Naive thymus-derived CD4-positive, alpha-beta T cell (primary cell): ENCODE data around the gene PSG5. TPM values are rescaled to one million over a fixed set of nuclear protein-coding genes. Genes with fewer than 3 reads are reported as not detected.
"Not testable (repeated sequence)": the region's sequence is repeated elsewhere in the genome, so short reads cannot be mapped to it uniquely, and the experiment has no call there.

Experiments used
- ATAC-seq: fragments of 150-1000 bp; cut with Tn5 transposase; 2 replicates; pipeline ENCODE4 v1.10.0; 2021; ENCODE audit warnings: mild to moderate bottlenecking, moderate library complexity
- CTCF ChIA-PET: fragments of 350-600 bp; sonication (Branson Sonifier 250); formaldehyde crosslinking; loops from one replicate; lab custom pipeline; 2021; ENCODE audit warnings: antibody characterized with exemption; lab: Charles Lee
- POLR2A ChIA-PET: fragments of 350-600 bp; sonication (Branson Sonifier 250); formaldehyde crosslinking; loops from one replicate; lab custom pipeline; 2021; ENCODE audit warnings: antibody characterized with exemption, inconsistent platforms; lab: Charles Lee
- DNase-seq, 9 donors: peaks; one replicate each; pipeline versions ENCODE4 v3.0.0 to v3.0.0-alpha.2; 2020 to 2022; ENCODE audit warnings: mixed read lengths in 1 of 9
- H3K27ac ChIP-seq: one replicate; pipeline ENCODE4 v1.7.0; 2013; ENCODE audit warnings: mild to moderate bottlenecking, low read depth, low read length, moderate library complexity
- H3K27me3 ChIP-seq, 2 donors: one replicate each; pipeline ENCODE4 v1.7.0; 2013; ENCODE audit warnings: low read length in 2 of 2, mild to moderate bottlenecking in 2 of 2, moderate library complexity in 2 of 2; ENCODE audit not compliant: control insufficient read depth in 2 of 2, insufficient read depth in 2 of 2
- H3K36me3 ChIP-seq, 3 experiments: 1 replicate in 2 of 3; 2 replicates in 1 of 3; pipeline ENCODE4 v1.7.0; 2013; ENCODE audit warnings: low read length in 3 of 3, mild to moderate bottlenecking in 3 of 3, moderate library complexity in 1 of 3; ENCODE audit not compliant: insufficient read depth in 3 of 3, control insufficient read depth in 2 of 3
- H3K4me1 ChIP-seq, 2 donors: one replicate each; pipeline ENCODE4 v1.7.0; 2013; ENCODE audit warnings: low read length in 2 of 2, mild to moderate bottlenecking in 2 of 2, moderate library complexity in 1 of 2; ENCODE audit not compliant: control insufficient read depth in 2 of 2, insufficient read depth in 2 of 2
- H3K4me3 ChIP-seq: 2 replicates; pipeline ENCODE4 v1.7.0; 2013; ENCODE audit warnings: mild to moderate bottlenecking, low read length
- H3K9me3 ChIP-seq, 3 experiments: 1 replicate in 2 of 3; 2 replicates in 1 of 3; pipeline ENCODE4 v1.7.0; 2013; ENCODE audit warnings: low read length in 3 of 3; ENCODE audit not compliant: control insufficient read depth in 2 of 3
- H3K27ac Mint-ChIP-seq, 9 donors: one replicate each; pipeline ENCODE4 v1.8.0; 2020 to 2022; ENCODE audit warnings: mixed read lengths in 9 of 9, mild to moderate bottlenecking in 8 of 9, moderate library complexity in 5 of 9, inconsistent platforms in 2 of 9
- H3K27me3 Mint-ChIP-seq, 5 donors: one replicate each; pipeline ENCODE4 v1.8.0; 2021 to 2022; ENCODE audit warnings: mixed read lengths in 5 of 5, mild to moderate bottlenecking in 1 of 5
- H3K36me3 Mint-ChIP-seq, 5 donors: one replicate each; pipeline ENCODE4 v1.8.0; 2020 to 2022; ENCODE audit warnings: mixed read lengths in 5 of 5, mild to moderate bottlenecking in 3 of 5, inconsistent platforms in 1 of 5
- H3K4me1 Mint-ChIP-seq, 7 donors: one replicate each; pipeline ENCODE4 v1.8.0; 2020 to 2022; ENCODE audit warnings: mixed read lengths in 7 of 7, mild to moderate bottlenecking in 3 of 7, inconsistent platforms in 1 of 7
- H3K4me3 Mint-ChIP-seq, 10 donors: one replicate each; pipeline ENCODE4 v1.8.0; 2020 to 2022; ENCODE audit warnings: mild to moderate bottlenecking in 10 of 10, mixed read lengths in 10 of 10, moderate library complexity in 6 of 10, inconsistent platforms in 2 of 10
- H3K9me3 Mint-ChIP-seq, 11 donors: one replicate each; pipeline ENCODE4 v1.8.0; 2020 to 2022; ENCODE audit warnings: mixed read lengths in 11 of 11, mild to moderate bottlenecking in 4 of 11, inconsistent platforms in 1 of 11, moderate library complexity in 1 of 11
- intact Hi-C, 2 donors: fragments of 100-400 bp; cut with micrococcal nuclease; formaldehyde crosslinking; loops; one replicate each; pipeline ENCODE4 v1.15.1; 2023
- polyA plus RNA-seq, 2 donors: library from polyadenylated mRNA; unstranded; fragments of 300-500 nt; fragmentation: Illumina TruSeq; gene quantifications; one replicate each; pipeline ENCODE4 v1.2.3, GENCODE V29; 2021
- total RNA-seq, 6 experiments: library from RNA in 5 of 6; stranded (reverse) in 5 of 6; gene quantifications; 1 replicate in 5 of 6; 2 replicates in 1 of 6; pipeline ENCODE4 v1.2.3 and lab custom pipeline; 2021 to 2026

PSG5 gene
- total RNA-seq (under 1 TPM in 1 of 5 experiments, not detected in 4; 0.37 TPM), polyA plus RNA-seq (not detected), total RNA-seq (lab: John Stamatoyannopoulos, UW) (not detected)

- H3K27ac Mint-ChIP-seq, H3K4me3 Mint-ChIP-seq, H3K4me1 Mint-ChIP-seq, H3K36me3 Mint-ChIP-seq, POLR2A ChIA-PET, CTCF ChIA-PET, H3K36me3 ChIP-seq, H3K9me3 ChIP-seq, intact Hi-C loops, H3K4me1 ChIP-seq, ATAC-seq, H3K4me3 ChIP-seq, H3K27me3 ChIP-seq, H3K9me3 Mint-ChIP-seq, H3K27ac ChIP-seq, DNase-seq: not testable (repeated sequence)
- H3K27me3 Mint-ChIP-seq: peaks cover 2 to 30% (median 22%) of the 10 kb centered on the region in 5 donors
Measured at GRCh38 chr19:43186311-43186935, at the start of gene PSG5. Gene PSG5 (minus strand): TSS chr19:43186536. CDS start chr19:43186405, 131 bp downstream.

GRCh38 chr19:43235686-43236085 is 49.4 kb upstream of the PSG5 start:
- intact Hi-C loops, H3K4me3 ChIP-seq, H3K4me1 ChIP-seq, H3K4me1 Mint-ChIP-seq, ATAC-seq, CTCF ChIA-PET, H3K36me3 ChIP-seq, POLR2A ChIA-PET, H3K27me3 Mint-ChIP-seq, H3K27ac ChIP-seq, H3K36me3 Mint-ChIP-seq, H3K27ac Mint-ChIP-seq, H3K4me3 Mint-ChIP-seq, DNase-seq, H3K9me3 ChIP-seq, H3K27me3 ChIP-seq: not testable (repeated sequence)
- peaks cover 8 to 73% (median 16%) of the 10 kb centered on the region in 11 donors for H3K9me3 Mint-ChIP-seq

GRCh38 chr19:43229315-43229714 is 43.0 kb upstream of the PSG5 start:
- Mint-ChIP-seq H3K27ac (no peak overlapping the region), H3K4me3 (no peak overlapping the region), H3K9me3 (peaks cover 0 to 95% (median 42%) of the 10 kb centered on the region in 11 donors), H3K27me3 (peaks cover 0 to 13% (median 4%) of the 10 kb centered on the region in 5 donors), H3K4me1 (no peaks in the 10 kb centered on the region), H3K36me3 (peaks cover 0 to 16% (median 3%) of the 10 kb centered on the region in 5 donors)
- H3K4me1 ChIP-seq: no peaks in the 10 kb centered on the region
- H3K4me3 ChIP-seq: no peak overlapping the region
- H3K9me3 ChIP-seq: peaks cover 0 to 34% (median 3%) of the 10 kb centered on the region in 3 experiments
- no peak for DNase-seq
- no peak overlapping the region for H3K27ac ChIP-seq
- ChIA-PET CTCF (no interaction called here), POLR2A (no interaction called here)
- intact Hi-C loops: no loop called here
- no peaks in the 10 kb centered on the region for H3K36me3 ChIP-seq
- no peaks in the 10 kb centered on the region for H3K27me3 ChIP-seq
- no peak for ATAC-seq

GRCh38 chr19:43228730-43229129 is 42.4 kb upstream of the PSG5 start:
- ATAC-seq, H3K27ac Mint-ChIP-seq, H3K4me1 ChIP-seq, POLR2A ChIA-PET, H3K27me3 Mint-ChIP-seq, H3K4me1 Mint-ChIP-seq, H3K36me3 ChIP-seq, CTCF ChIA-PET, H3K4me3 Mint-ChIP-seq, H3K27me3 ChIP-seq, intact Hi-C loops, H3K4me3 ChIP-seq, H3K27ac ChIP-seq: not testable (repeated sequence)
- Mint-ChIP-seq H3K36me3 (peaks cover 0 to 18% (median 3%) of the 10 kb centered on the region in 5 donors), H3K9me3 (peaks cover 0 to 96% (median 42%) of the 10 kb centered on the region in 11 donors)
- H3K9me3 ChIP-seq: peaks cover 0 to 34% (median 3%) of the 10 kb centered on the region in 3 experiments
- peak in 3 of 9 donors; percentile 4 to 12 (median 7) for DNase-seq

GRCh38 chr19:43226986-43227385 is 40.6 kb upstream of the PSG5 start:
- POLR2A ChIA-PET, H3K4me3 Mint-ChIP-seq, DNase-seq, H3K27me3 ChIP-seq, H3K36me3 ChIP-seq, intact Hi-C loops, H3K4me1 ChIP-seq, ATAC-seq, H3K4me3 ChIP-seq, H3K27me3 Mint-ChIP-seq, CTCF ChIA-PET, H3K27ac Mint-ChIP-seq, H3K27ac ChIP-seq, H3K4me1 Mint-ChIP-seq: not testable (repeated sequence)
- H3K9me3 ChIP-seq: peaks cover 0 to 34% (median 3%) of the 10 kb centered on the region in 3 experiments
- Mint-ChIP-seq H3K36me3 (peaks cover 0 to 15% (median 3%) of the 10 kb centered on the region in 5 donors), H3K9me3 (peaks cover 0 to 97% (median 40%) of the 10 kb centered on the region in 11 donors)

- H3K27me3 ChIP-seq: no peaks in the 10 kb centered on the region
- no peak overlapping the region for H3K27ac ChIP-seq
- no peak overlapping the region for H3K4me3 ChIP-seq
- Mint-ChIP-seq H3K9me3 (peaks cover 0 to 89% (median 34%) of the 10 kb centered on the region in 11 donors), H3K36me3 (peaks cover 0 to 15% (median 3%) of the 10 kb centered on the region in 5 donors), H3K4me3 (no peak overlapping the region), H3K27ac (no peak overlapping the region), H3K4me1 (no peaks in the 10 kb centered on the region), H3K27me3 (peaks cover 0 to 12% (median 0%) of the 10 kb centered on the region in 5 donors)
- ATAC-seq: no peak
- no peaks in the 10 kb centered on the region for H3K36me3 ChIP-seq
- no peak for DNase-seq
- ChIA-PET POLR2A (no interaction called here), CTCF (no interaction called here)
- intact Hi-C loops: no loop called here
- peaks cover 0 to 32% (median 3%) of the 10 kb centered on the region in 3 experiments for H3K9me3 ChIP-seq
- no peaks in the 10 kb centered on the region for H3K4me1 ChIP-seq
Measured at GRCh38 chr19:43224855-43225253, 38.5 kb upstream of the PSG5 start.
